HG02938 (cell line): ENCODE results near the gene MICALL2.

ENCODE experiments used
- ATAC-seq: cut with Tn5 transposase; IDR thresholded peaks from one replicate; pipeline ENCODE4 v1.9.1; 2021; ENCODE audit warnings: mild to moderate bottlenecking, moderate library complexity; ENCODE audit not compliant: unreplicated experiment

The MICALL2 gene

DNA sequence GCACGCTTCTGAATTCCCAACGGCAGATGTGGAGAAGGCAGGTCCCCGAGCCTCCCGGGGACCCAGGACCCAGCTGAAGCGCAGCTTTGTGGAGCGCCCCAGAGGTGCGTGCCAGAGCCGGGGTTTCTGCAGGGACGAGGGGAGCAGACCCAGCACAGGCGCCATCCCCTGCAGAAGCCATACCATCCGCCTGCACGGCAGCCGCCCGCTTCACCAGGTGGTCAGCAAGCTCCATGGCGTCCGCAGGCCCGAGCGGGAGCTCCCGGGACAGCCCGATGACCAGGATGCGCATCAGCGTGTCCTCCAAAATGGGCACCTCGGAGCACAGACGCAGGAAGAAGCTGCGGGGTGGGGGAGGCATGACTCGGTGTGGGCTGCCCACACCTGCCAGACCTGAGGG is 34.3 kb upstream of the MICALL2 start:
- ATAC-seq = no peak

DNA sequence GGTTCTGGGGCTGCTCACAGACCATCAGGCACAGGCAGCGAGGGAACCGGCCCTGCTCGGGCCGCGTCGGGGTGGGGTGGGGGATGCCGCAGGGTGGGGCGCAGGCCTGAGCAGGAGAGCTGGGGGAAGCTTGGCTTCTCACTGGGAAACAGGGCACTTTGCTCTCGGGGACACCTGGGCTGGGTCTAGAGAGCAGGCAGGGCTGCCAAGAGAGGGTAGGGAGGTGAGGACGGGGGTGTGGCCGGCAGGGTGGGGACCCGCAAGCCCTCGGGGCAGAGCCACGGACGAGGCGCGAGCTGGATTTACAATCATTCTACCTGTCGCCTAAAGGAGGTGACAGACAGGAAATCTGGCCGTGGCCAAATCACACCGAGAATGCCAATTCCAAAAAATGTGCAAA is 33.9 kb upstream of the MICALL2 start:
- no peak for ATAC-seq

DNA sequence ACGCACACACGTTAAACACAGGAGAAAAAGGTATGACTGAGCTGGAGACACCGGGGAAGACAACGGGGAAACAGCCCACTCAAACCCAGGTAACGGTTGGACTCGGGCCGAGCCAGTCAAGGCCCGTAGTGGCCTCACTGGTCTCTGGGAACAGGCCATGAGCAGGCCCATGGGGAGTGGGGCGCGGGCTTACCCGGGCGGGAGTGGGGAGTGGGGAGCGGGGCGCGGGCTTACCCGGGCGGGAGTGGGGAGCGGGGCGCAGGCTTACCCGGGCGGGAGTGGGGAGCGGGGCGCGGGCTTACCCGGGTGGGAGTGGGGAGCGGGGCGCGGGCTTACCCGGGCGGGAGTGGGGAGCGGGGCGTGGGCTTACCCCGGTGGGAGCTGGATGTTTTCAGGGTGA is 33.4 kb upstream of the MICALL2 start:
- no peak for ATAC-seq

DNA sequence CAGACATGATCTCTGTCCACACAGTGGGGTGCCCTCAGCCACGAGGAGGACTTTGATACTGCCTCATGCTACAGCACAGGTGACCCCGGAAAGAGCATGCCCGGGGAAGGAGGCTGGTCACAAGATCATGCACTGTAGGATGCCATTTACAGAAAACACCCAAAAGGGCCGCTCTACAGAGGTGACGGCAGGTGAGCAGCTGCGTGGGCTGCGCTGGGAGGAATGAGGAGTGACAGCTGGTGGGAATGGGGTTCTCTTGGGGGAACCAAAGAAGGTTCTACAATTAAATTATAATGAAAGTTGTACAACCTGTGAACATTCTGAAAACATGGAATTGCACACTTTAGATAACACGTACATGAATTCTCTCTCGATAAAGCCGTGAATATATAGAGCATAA is 33.0 kb upstream of the MICALL2 start:
- no peak for ATAC-seq

DNA sequence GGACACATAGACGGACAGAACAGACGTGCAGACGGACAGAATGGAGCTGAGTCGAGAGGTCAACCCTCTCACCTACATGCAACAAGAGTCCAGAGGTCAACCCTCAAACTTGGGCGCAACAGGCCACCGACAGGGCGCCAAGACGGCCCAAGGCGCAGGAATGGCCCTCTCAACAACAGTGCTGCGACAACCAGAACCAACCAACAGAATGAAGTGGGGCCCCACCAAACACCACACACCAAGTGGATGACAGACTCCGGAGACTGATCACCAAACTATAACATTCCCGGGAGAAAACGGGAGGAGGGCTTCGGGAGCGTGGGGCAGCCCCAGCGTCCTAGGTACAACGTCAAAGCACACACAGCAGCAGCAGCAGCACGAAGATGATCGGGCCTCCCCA is 31.6 kb upstream of the MICALL2 start:
- ATAC-seq = no peak

DNA sequence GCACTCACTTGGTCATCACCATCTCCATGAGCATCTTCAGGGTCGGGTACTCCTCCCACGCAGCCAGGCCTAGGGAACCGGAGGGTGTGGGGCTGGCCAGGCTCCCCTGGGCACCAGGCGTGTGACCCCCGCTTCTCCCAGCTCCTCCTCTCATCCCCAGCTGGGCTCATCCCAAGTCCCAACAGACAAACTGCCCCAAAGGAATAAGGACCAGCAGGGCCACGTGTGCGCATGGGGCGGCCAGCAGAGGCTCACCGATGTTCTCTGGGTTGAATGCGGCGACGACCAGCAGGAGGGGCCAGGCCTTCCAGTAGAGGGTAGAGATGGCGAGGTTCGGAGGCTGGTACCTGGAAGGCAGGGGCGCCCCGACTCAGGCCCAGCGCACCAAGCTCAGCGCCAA is 30.1 kb upstream of the MICALL2 start:
- no peak for ATAC-seq

DNA sequence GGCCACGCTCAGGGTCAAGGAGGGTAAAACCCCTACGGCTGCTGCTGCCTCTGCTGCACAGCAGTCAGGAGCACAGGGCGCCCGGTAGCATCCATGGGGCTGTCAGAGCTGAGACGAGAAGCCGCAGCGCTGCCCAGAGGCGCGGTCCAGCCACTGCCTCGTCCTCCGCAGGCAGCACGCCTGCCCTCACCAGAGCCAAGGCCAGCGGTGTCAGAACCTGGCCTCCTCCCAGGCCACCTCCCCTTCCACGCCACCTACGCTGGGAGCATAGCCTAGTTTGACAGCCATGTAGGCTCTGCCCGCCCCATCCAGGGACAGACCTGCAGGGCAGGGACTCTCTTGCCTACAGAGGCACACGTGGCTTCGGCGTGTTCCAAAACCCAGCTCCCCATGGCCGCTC is 28.7 kb upstream of the MICALL2 start:
- ATAC-seq = no peak

DNA sequence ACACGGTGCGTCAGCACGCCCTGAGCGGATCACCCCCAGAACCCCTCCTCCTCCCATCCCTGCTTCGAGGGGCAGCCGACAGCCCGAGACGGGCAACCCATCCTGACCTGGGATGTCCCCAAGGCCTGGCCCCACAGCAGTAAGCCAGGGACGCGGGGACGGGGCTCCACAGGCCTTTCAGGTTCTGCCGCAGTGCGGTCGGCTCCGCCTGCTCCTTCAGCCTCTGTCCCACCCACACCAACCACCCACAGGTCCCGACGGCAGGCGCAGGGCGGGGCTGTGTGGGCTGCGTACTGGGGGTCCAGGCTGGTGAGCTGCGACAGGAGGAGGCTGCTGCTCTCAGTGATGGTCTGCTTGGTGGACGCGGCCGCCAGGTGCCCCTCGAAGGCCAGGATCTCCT is 28.2 kb upstream of the MICALL2 start:
- ATAC-seq = no peak

DNA sequence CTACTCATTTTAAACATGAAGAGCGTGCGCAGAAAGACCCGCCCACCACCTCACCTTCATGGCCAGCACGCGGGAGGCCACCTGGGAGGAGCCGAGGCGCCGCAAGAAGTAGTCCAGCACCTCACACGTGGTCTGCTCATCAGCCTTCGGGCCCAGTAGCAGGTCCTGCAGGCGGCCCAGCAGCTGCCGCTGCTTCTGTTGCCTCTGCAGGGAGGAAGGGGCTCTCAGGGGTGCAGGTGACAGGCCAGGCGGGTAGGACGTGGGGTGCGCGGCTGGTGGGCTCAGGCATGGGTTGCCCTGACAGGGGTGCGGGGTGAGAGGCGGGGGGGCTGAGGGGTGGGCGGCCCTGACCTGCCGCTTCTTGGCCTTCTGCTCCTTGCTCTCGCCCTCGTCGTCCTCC is 27.3 kb upstream of the MICALL2 start:
- no peak for ATAC-seq

DNA sequence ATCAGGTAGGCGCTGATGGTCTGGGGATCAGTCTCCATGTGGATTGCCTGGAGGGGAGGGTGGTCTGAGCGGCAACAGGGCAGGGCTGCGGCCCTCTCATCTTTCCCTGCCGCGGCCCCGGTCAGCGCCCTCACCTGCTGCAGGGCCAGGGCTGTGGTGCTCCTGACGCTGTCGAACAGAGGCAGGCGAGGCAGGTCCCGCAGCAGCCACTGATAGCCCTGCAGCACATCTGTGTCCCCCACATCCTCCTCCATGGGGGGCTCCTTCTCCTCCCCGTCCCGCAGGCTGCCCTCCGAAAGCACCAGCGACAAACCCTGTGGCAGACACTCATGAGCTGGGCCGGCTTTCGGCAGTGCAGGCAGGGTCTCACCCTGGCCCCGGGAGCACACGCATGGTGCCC is 25.9 kb upstream of the MICALL2 start:
- ATAC-seq = no peak

DNA sequence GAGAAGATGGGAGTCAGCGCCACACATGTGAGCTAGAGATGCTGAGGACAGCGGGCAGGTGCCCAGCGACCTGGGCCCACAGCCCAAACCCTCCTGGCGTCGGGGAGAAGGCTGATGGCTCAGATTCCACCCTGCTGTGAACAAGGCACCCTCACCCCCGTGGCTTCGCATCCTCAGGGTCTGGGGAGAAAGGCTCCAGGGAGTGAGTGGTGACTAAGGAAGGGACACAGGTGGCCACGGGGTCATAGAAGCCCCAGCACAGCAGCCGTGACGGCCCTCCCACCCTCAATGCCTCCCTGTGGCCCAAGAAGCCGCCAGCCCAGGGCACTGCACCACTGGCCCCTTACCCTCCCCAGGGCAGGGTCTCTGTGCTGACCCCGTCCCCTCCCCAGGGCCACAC is 25.3 kb upstream of the MICALL2 start:
- no peak for ATAC-seq

DNA sequence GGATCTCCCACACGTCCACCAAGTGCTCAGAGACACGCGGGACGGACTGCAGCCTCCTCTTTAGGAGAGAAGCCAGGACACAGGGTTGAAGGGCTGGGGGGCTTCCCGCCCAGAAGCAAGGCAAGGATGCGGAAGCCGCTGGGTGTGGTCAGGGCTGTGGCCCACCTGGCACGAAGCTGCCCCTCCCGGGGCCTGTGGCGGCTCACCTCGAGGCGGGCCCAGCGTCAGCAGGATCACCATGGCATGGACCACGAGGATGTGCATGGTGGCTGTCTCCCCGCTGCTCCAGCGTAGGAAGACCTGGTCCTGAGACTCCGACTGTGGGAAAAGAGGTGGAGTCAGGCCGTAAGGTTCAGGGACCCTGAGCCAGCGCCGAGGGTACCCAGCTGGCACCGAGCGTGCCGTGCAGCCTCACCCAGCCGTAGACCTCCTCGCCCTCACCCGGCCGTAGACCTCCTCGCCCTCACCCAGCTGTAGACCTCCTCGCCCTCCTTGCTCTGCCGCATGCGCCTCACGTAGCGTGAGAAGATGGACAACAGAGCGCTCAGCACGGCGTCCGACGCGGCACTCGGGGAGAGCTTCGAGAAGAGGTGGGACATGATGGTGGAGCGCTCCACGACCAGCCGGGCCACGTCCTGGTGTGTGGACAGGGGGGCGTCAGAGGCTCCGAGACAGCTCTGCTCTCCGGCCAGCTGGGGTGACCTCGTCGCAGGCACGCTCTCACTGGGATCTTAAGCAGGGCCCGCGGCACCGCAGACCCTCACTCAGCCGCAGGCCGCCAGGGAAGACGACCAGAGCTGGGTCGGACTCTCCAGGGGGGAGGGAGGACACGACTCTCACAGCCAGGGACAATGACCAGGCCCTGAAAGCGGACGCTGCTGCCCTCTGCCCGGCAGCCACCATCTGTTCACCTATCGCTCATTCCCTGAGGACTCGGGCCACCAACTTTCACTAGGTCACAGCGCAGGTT is 24.6 kb upstream of the MICALL2 start:
- ATAC-seq = no peak

DNA sequence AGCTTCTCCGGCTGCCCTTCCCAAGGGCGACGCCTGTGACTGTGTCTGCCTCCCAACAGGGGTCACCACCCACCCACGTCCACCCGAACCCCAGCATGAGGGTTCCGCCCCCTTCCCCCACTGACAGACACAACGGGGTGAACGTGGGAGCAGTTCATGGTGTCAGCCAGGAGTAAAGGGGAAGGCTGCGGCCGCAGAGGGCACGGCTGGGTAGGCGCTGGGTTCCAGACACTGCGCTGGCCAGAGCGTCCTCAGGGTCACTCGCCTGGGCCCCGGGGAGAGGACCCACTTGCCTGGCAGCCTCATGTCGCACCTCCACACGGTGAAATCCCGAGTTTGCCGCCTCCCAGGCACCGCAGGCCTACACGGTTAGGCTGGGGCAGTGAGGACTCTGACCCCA is 23.8 kb upstream of the MICALL2 start:
- ATAC-seq = no peak

DNA sequence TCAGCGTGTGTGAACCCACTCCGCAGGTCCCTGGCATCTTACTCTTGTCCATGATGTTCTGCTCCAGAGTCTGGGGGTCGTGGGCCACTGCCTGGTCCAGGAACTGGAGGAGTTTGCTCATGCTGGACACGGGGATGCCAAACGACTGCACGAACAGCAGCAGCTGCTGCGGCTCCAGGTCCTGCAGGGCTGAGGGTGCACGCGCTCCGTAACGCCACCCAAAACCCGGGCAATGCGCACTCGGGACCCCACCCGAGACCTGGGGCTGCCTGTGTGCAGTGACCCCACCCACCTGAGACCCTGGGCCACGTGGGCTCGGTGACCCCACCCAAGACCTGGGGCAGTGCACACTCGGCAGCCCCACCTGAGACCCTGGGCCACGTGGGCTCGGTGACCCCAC is 22.0 kb upstream of the MICALL2 start:
- no peak for ATAC-seq

DNA sequence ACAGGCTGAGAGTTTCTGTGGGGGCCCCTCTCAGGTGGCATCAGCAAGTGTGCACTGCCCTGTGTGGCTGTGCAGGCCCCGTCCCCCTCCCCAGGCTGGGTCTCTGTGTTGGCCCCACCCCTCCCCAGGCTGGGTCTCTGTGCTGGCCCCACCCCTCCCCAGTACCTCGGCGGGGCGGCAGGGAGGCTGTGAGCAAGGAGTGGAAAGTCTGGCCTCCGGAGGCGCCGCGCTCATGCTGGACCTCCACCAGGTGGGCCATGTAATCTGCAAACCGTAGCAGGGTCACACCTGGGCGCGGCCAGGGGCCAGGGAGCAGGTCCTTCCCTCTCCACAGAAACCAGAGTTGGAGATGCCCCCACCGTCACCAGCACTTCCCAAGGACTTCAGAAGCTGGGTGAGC is 21.4 kb upstream of the MICALL2 start:
- ATAC-seq = no peak

DNA sequence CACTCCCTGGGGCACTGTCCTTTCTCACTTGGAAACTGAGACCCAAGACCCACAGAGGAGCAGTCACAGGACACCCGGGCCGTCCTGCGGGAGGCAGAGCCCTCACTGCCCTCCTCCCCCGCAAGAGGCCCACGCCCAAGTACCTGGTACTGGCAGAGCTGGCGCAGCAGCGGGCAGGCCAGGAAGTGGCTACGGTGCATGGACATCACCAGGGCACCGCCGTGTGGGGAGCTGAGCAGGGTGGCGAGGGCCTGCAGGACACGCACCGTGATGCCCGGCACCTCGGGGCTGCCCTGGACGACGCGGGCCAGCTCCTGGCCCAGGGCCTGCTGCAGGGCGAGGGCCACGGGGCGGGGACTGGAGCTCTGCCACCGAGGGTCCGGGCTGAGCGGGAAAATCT is 20.0 kb upstream of the MICALL2 start:
- ATAC-seq = no peak

DNA sequence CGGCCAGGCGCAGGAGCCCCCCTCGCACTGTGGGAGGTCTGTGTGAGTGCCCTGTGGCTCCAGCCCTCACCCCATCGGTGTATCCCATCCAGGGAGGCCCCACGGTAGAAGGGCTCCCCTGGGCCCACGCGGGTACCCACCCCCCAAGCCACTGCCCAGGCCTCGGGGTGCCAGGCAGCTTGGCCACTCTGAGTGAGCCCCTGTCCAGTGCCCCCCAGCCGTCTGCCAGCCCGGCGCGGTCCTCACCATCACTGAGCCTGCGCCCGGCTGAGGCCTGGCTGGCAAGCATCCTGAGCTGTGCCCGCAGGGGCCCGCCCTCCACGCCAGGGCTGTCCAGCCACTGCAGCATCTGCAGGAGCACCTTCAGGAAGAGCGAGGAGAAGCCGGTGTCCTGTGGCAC is 19.2 kb upstream of the MICALL2 start:
- ATAC-seq = no peak

DNA sequence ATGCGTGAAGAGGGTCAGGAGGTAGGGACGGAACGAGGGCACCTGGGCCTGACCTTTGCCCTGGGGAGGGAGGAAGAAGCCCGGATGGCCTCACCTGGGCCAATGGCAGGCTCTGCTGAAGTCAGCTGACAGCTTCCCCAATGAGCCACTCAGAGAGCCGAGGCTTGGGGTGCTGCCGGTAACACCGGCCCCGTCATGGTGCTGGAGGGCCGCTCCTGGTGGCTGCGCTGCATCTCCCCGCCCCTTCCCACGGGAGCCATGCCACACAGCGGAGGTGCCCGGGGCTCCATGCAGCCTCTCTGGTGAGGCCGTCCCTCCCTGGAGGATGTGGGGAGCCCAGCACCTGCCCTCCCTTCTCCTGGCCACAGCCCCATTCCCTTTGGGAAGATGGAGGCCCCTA is 17.6 kb upstream of the MICALL2 start:
- ATAC-seq = no peak

DNA sequence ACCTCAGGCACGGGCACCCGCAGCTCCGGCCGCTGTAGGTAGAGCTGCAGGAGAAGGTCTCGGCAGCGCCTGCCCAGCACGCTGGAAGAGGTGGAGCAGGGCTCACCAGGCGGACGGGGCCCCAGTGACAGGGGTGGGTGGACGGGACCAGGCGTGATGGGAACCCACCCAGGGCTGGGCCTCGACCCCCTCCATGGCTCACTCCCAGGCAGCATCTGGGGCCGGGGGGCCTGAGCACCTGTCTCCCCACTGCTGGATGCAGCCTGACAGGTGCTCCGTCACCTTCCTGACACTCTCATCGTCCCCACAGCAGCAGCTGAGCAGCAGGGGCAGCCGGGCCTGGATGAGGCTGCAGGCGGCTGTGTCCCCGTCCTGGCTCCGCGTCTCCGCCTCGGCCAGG is 16.7 kb upstream of the MICALL2 start:
- ATAC-seq = no peak

DNA sequence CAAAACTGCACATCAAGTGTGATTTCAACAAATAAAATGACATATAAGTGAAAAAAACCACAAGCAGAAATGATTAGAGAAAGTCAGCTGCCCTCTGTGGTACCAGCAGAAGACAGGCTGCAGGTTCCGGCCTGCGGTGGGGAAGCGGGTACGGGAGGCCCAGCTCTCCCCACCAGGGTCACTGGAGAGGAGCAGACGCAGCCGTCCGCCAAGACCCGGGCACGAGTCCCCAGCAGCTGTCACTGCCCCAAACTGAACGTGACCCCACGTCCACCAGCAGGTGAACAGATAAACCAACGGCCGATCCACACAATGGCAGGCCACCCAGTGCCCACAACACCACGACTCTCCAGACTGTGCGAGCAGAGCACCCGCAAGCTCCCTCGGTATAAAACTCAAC is 16.1 kb upstream of the MICALL2 start:
- ATAC-seq = no peak

DNA sequence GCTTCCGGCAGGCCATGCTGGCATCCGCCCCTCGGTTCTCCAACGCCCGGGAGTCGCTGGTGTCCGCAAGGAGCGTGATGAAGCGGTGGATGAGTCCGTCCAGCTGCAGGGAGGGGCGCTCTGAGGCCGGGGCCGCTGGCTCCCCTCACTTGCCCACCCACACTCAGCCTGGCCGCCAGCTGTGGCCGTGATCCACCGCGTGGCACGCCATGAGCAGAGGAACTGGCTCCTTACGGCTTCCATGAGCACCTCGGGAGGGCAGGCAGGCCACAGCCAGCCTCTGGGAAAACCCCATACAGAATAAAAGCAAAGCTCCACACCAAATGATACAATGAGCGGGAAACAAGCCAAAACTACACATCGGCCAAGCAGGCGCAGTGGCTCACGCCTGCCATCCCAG is 15.5 kb upstream of the MICALL2 start:
- no peak for ATAC-seq

DNA sequence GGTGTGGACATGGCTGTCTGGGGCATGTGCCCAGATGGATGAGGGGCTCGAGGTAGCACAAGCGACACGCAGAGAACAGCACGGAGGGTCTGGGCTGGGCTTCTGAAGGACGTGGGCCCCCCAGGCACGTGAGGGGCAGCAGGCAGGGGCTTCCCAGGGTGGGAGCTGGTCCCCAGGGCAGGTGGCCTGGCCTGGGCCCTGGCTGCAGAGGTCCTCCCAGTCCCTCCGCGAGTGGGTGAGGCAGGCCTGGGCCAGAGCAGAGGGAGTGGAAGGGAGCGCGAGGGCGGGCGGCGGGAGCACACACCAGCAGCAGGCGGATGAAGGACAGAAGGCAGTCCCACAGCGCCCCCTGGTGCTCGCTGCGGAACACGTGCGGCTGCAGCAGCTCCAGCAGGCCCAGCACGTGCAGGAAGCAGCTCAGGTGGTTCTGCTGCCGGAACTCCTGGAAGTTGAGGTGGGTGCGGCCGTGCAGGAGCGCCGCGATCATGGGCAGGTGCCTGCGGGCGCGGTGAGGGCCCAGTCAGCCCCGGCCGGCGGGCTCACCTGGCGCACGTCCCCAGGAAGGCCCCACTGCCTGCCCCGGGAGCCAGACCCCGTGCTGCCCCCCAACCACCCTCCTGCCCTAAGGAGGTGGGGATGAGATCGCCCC is 14.7 kb upstream of the MICALL2 start:
- ATAC-seq = no peak

DNA sequence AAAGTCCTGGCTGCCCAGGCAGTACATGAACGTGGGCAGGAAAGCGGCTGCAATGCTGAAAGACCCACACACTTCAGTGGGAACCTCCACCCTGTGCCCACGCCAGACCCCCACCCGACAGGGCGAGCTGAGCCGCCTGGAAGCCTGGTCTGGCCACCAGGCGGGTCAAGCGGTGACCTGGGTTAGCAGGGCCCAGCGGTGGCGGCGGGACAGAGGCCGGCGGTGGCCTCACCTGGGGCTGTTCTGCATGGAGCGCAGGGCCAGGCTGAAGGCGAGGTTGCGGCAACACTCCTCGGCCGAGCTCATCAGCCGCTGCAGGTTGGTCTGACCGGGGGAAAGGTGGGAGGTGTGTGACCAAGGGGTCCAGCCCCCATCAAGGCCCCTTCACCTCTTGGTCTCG is 11.6 kb upstream of the MICALL2 start:
- ATAC-seq = no peak
